IMR-90 (cell line): ENCODE measurements around the gene CAPN7.

ENCODE experiments used
- CTCF ChIP-seq: conservative IDR thresholded peaks from 2 replicates; pipeline ENCODE4 v1.5.1; 2012; ENCODE audit warnings: mild to moderate bottlenecking, low read depth, low read length, improper control_type of control experiment
- MAZ ChIP-seq: IDR thresholded peaks from 2 replicates; pipeline ENCODE4 v1.6.1; 2012; ENCODE audit warnings: low read depth, mild to moderate bottlenecking, low read length, improper control_type of control experiment, moderate library complexity, borderline replicate concordance
- POLR2A ChIP-seq: IDR thresholded peaks from 2 replicates; pipeline ENCODE4 v1.6.1; 2012; ENCODE audit warnings: mild to moderate bottlenecking, low read depth, low read length
- RCOR1 ChIP-seq: IDR thresholded peaks from 2 replicates; pipeline ENCODE4 v1.6.1; 2012; ENCODE audit warnings: mild to moderate bottlenecking, low read length, improper control_type of control experiment; ENCODE audit not compliant: insufficient replicate concordance
- RFX5 ChIP-seq: IDR thresholded peaks from 2 replicates; pipeline ENCODE4 v1.8.0; 2012; ENCODE audit warnings: low read depth, mild to moderate bottlenecking, low read length, moderate library complexity
- TF ChIP-seq, protein P1 (sequence below): fragments of 150-350 bp; IDR thresholded peaks from 2 replicates; pipeline ENCODE4 v1.6.1; 2017; ENCODE audit warnings: mild to moderate bottlenecking, antibody characterized with exemption, low read length, low read depth

- TF ChIP-seq, protein P1, sequence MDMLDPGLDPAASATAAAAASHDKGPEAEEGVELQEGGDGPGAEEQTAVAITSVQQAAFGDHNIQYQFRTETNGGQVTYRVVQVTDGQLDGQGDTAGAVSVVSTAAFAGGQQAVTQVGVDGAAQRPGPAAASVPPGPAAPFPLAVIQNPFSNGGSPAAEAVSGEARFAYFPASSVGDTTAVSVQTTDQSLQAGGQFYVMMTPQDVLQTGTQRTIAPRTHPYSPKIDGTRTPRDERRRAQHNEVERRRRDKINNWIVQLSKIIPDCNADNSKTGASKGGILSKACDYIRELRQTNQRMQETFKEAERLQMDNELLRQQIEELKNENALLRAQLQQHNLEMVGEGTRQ, result no peak
- TF ChIP-seq MAZ, result no peak
- TF ChIP-seq CTCF, result no peak
- no peak for TF ChIP-seq RFX5
- no peak for TF ChIP-seq POLR2A
- TF ChIP-seq RCOR1, result no peak
Measured at GRCh38 chr3:15289661-15290060, 83.6 kb downstream of the CAPN7 start.
